Parathyroid adenoma (tissue), 2 donors: Measurements from ENCODE around the gene UTF1.

Experiments
- H2AFZ ChIP-seq: fragments of 300-600 bp; sonication (generic); one replicate; pipeline ENCODE4 v1.7.0; 2017; ENCODE audit warnings: antibody characterized with exemption, mild to moderate bottlenecking
- H3K27ac ChIP-seq: fragments of 300-600 bp; sonication (generic); one replicate; pipeline ENCODE4 v1.7.0; 2017
- H3K27me3 ChIP-seq: fragments of 300-600 bp; sonication (generic); one replicate; pipeline ENCODE4 v1.7.0; 2017; ENCODE audit warnings: low read length; ENCODE audit not compliant: control insufficient read depth, insufficient read depth
- H3K36me3 ChIP-seq: fragments of 300-600 bp; sonication (generic); one replicate; pipeline ENCODE4 v1.7.0; 2017; ENCODE audit warnings: low read length; ENCODE audit not compliant: control insufficient read depth, insufficient read depth
- H3K4me1 ChIP-seq: fragments of 300-600 bp; sonication (generic); one replicate; pipeline ENCODE4 v1.7.0; 2017; ENCODE audit warnings: control low read depth
- H3K4me2 ChIP-seq: fragments of 300-600 bp; sonication (generic); one replicate; pipeline ENCODE4 v1.7.0; 2017; ENCODE audit warnings: low read length
- H3K4me3 ChIP-seq: fragments of 300-600 bp; sonication (generic); one replicate; pipeline ENCODE4 v1.7.0; 2017; ENCODE audit warnings: low read depth, low read length
- H3K79me2 ChIP-seq: fragments of 300-600 bp; sonication (generic); one replicate; pipeline ENCODE4 v1.7.0; 2017; ENCODE audit warnings: control low read depth
- H3K9ac ChIP-seq: fragments of 300-600 bp; sonication (generic); one replicate; pipeline ENCODE4 v1.7.0; 2017; ENCODE audit warnings: mild to moderate bottlenecking
- H3K9me3 ChIP-seq: fragments of 300-600 bp; sonication (generic); one replicate; pipeline ENCODE4 v1.7.0; 2017; ENCODE audit warnings: low read length; ENCODE audit not compliant: control insufficient read depth
- CTCF ChIP-seq: fragments of 300-600 bp; sonication (generic); IDR thresholded peaks from one replicate; pipeline ENCODE4 v1.7.0; 2017; ENCODE audit warnings: antibody characterized with exemption, mild to moderate bottlenecking
- donor health status: primary hyperparathyroidism.

Gene UTF1

GRCh38 chr10:133241501-133242205, 11.6 kb downstream of the UTF1 start:
- no peaks in the 10 kb centered on the region for H3K9me3 ChIP-seq
- H3K36me3 ChIP-seq, result no peaks in the 10 kb centered on the region
- no peak for TF ChIP-seq CTCF
- no peaks in the 10 kb centered on the region for H3K79me2 ChIP-seq
- H3K4me1 ChIP-seq, result no peaks in the 10 kb centered on the region
- H3K27me3 ChIP-seq, result no peaks in the 10 kb centered on the region
- H2AFZ ChIP-seq, result no peak overlapping the region
- H3K4me3 ChIP-seq, result no peak overlapping the region
- H3K4me2 ChIP-seq, result no peak overlapping the region
- no peak overlapping the region for H3K9ac ChIP-seq
- H3K27ac ChIP-seq, result no peak overlapping the region

DNA sequence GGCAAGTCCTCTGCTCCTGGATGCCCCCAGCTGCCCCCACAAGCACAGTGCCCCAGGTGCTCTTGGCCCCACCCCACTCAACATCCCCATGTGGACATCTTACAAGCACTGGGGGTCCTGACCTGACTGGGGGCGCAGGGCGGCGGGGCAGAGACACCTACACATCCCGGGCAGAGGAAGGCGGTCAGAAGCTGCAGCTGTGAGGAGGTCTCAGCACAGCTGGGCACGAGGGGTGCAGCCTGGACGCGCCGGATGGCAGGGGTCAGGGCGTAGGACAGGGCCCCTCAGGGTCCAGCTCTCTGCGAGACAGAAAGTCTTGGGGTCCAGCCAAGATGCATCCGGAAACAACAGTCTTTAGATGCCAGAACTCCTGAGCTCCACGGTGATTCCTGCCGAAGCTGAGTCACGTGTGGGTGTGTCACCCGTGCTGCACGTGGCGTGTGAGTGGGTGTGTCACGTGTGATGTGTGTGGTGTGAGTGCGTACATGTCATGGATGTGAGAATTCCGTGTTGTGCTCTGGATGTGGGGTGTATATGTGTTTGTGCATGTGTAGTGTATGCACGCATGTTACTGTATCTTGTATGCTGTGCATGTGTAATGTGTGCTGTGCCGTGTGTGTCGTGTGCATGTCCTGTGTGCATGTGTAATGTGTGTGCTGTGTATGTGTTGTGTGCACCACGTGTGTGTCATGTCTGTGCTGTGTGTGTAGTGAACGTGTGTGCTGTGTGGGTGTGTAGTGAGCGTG, 12.8 kb downstream of the UTF1 start:
- Histone ChIP-seq H3K27me3 (no peaks in the 10 kb centered on the region), H3K27ac (no peak overlapping the region), H2AFZ (no peak overlapping the region), H3K4me1 (no peaks in the 10 kb centered on the region), H3K9me3 (no peaks in the 10 kb centered on the region), H3K36me3 (no peaks in the 10 kb centered on the region), H3K79me2 (no peaks in the 10 kb centered on the region), H3K9ac (no peak overlapping the region), H3K4me3 (no peak overlapping the region), H3K4me2 (no peak overlapping the region)
- TF ChIP-seq CTCF, result no peak

- Histone ChIP-seq H3K9ac (no peak overlapping the region), H3K4me1 (no peaks in the 10 kb centered on the region), H3K27ac (no peak overlapping the region), H3K79me2 (no peaks in the 10 kb centered on the region), H2AFZ (no peak overlapping the region), H3K27me3 (no peaks in the 10 kb centered on the region), H3K4me3 (no peak overlapping the region), H3K36me3 (no peaks in the 10 kb centered on the region), H3K4me2 (no peak overlapping the region), H3K9me3 (no peaks in the 10 kb centered on the region)
- no peak for TF ChIP-seq CTCF
These were observed 13.6 kb downstream of the UTF1 start for GRCh38 chr10:133243593-133243992.

DNA sequence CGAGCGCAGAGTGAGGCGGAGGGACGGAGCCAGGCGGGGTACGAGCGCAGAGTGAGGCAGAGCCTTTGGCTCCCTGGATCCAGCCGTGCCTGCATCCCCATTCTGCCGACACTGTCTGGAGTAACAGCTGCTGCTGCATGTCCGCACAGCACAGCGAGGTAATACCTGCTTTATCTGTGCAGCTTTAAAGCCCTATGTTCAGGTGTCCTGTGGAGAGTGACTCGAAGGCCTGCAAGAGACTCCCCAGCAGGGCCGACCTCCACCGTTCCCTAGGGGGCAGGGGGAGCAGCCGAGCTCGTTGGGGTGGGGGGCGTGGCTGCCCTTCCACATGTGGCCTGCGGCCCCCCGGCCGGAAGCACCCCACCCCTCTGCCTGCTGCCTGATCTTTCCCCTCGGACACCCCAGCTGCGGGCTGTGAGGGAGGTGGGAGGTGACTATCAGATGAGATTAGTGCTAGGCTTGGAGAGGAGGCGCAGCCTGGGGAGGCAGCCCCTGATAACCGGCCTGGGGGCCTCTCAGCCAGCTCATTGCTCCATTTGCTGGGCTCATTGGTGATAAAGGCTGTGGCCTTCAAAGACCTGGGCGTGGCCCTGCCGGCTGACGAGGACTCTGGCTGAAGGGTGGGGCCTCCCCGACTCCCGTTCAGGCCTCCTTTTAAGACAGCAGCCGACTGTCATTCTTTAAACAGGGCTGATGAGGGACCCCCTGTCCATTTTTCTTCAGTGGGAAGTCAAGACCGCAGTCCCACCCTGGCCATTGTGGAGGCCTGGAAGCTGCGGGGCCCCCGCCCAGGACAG, 15.6 kb downstream of the UTF1 start:
- no peak overlapping the region for H3K9ac ChIP-seq
- no peak overlapping the region for H3K4me2 ChIP-seq
- no peaks in the 10 kb centered on the region for H3K79me2 ChIP-seq
- TF ChIP-seq CTCF, result no peak
- H3K27ac ChIP-seq, result no peak overlapping the region
- H3K4me1 ChIP-seq, result no peaks in the 10 kb centered on the region
- H3K4me3 ChIP-seq, result no peak overlapping the region
- no peaks in the 10 kb centered on the region for H3K9me3 ChIP-seq
- H3K36me3 ChIP-seq, result no peaks in the 10 kb centered on the region
- no peak overlapping the region for H2AFZ ChIP-seq
- H3K27me3 ChIP-seq, result no peaks in the 10 kb centered on the region
